ENCODE data around the gene MPL.

The MPL gene

DNA sequence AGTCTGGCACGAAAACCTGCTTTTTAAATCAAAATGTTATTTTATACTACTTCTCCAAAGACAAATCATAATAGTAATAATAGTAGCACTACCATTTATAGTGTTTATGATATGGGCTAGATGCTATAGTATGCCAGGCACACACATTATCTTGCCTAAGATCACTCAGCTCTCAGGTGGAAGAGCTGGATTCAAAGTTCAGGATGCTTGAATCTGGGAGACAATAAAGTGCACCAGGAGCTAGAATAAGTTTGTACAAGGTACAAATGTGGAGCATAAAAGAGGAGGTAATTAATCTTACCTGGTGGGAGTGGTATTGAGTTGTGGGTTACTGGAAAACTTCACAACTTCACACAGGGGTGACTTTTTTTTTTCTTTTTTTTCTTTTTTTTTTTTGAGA, 40.2 kb downstream of the MPL start:
- no peak for DNase-seq (ENCODE audit: low spot score)
- in situ Hi-C loops (cut with MboI; ENCODE audit: low pct_unique_long_range_greater_than_20kb, low sequenced_read_pairs, unreplicated experiment) = no loop called here
- TF ChIP-seq CTCF (IDR thresholded peaks at IDR 0.05; ENCODE audit: extremely low read depth, insufficient read depth, missing control alignments) = no peak

DNA sequence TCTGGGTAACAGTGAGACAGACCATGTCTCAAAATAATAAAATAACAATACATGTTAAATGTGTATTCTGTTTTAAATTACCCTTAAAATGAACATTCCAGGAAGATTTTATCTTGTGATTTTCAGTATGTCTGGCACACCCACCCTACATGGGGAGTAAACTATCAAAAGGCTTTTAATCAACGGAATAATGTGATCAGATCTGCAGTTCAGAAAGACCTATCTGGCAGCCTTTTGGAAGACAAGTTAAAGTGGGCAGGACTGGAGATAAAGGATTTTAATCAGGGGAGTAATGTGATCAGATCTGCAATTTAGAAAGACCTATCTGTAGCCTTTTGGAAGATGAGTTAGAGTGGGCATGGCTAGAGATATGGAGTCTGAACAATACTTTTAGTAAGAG, 41.9 kb downstream of the MPL start:
- TF ChIP-seq CTCF (IDR thresholded peaks at IDR 0.05; ENCODE audit: extremely low read depth, insufficient read depth, missing control alignments) = no peak
- no peak for DNase-seq (ENCODE audit: low spot score)
- in situ Hi-C loops (cut with MboI; ENCODE audit: low pct_unique_long_range_greater_than_20kb, low sequenced_read_pairs, unreplicated experiment) = no loop called here

GRCh38 chr1:43381612-43382011, 44.0 kb downstream of the MPL start:
- no peak for TF ChIP-seq CTCF (IDR thresholded peaks at IDR 0.05; ENCODE audit: extremely low read depth, insufficient read depth, missing control alignments)
- in situ Hi-C loops (cut with MboI; ENCODE audit: low pct_unique_long_range_greater_than_20kb, low sequenced_read_pairs, unreplicated experiment) = no loop called here
- no peak for DNase-seq (ENCODE audit: low spot score)

DNA sequence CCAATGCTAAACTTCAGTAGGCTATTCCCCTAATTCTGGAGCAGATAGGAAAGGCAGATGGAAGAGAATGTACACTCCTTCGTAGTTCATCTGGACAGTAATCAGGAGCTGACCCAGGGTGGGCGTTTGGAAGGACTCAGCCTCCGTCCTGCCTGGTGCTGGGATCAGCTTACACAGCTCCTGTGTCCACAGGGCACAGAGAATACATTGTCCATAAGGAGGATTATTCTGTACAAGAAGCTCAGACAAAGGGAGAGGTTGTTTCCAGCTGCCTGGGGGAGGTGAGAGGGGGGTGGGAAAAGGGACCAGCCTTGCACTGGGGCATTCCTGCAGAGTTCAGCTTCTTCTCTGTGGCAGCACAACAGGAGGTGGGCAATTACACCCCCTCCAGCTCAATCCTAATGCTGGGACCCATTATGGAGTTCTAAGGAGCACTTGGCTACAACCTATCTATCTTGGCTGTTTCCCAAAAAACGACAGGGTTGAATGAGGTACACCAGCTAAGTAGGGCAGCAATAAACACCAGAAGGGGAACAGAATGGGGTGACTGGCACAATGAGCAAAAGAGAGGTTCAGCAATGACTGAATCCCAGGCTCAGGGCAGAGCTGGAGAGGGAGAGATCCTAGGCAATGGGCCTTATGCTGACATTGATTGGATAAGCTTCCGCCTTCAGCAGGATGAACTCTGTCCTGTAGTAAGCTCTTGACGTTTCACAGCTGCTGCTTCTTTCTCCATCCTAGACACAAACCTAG, 44.6 kb downstream of the MPL start:
- DNase-seq (ENCODE audit: low spot score) = no peak
- in situ Hi-C loops (cut with MboI; ENCODE audit: low pct_unique_long_range_greater_than_20kb, low sequenced_read_pairs, unreplicated experiment) = no loop called here
- TF ChIP-seq CTCF (IDR thresholded peaks at IDR 0.05; ENCODE audit: extremely low read depth, insufficient read depth, missing control alignments) = no peak

DNA sequence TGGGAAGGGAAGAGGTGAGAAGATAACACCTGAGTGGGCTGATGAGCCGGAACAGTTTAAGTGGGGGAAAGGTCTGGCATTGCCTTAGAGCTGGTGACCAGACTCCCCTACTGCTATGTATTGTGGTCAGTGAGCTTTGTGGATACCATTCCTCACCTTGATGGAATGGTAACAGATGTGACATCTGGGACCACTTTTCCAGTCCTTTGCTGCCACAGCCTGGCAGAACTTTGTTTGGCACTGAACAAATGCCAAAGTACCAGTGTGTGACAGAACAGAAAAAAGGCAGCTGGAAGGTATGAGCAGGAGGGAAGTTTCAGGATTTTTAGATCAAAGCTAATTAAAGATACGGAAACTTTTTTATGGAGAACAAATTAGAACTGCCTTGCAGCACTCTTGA, 45.8 kb downstream of the MPL start:
- in situ Hi-C loops (cut with MboI; ENCODE audit: low pct_unique_long_range_greater_than_20kb, low sequenced_read_pairs, unreplicated experiment) = no loop called here
- no peak for TF ChIP-seq CTCF (IDR thresholded peaks at IDR 0.05; ENCODE audit: extremely low read depth, insufficient read depth, missing control alignments)
- DNase-seq (ENCODE audit: low spot score) = no peak

GRCh38 chr1:43386676-43387075, 49.1 kb downstream of the MPL start:
- no peak for DNase-seq (ENCODE audit: low spot score)
- TF ChIP-seq CTCF (IDR thresholded peaks at IDR 0.05; ENCODE audit: extremely low read depth, insufficient read depth, missing control alignments) = no peak
- in situ Hi-C loops (cut with MboI; ENCODE audit: low pct_unique_long_range_greater_than_20kb, low sequenced_read_pairs, unreplicated experiment) = no loop called here

All from GM13977 (cell line).